CD4-positive, alpha-beta T cell treated with Interleukin-17A for 4 hours (primary cell): Measurements from ENCODE around the gene SACS.

Experiments used
- DNase-seq: peaks from one replicate; pipeline ENCODE4 v3.0.0-alpha.2; 2020; ENCODE audit warnings: mixed read lengths

The SACS gene

GRCh38 chr13:23433171-23434153 is at the start of gene SACS:
TSS of gene SACS (minus strand) at chr13:23433702. CDS start at chr13:23411239, 22,463 bp downstream.
- DNase-seq, result no peak

- no peak for DNase-seq
These were observed 46.8 kb upstream of the SACS start for GRCh38 chr13:23480324-23480723.

- DNase-seq, result no peak
These were observed 43.6 kb upstream of the SACS start for GRCh38 chr13:23477101-23477500.

GRCh38 chr13:23473221-23473620 is 39.7 kb upstream of the SACS start:
- no peak for DNase-seq

- DNase-seq, result no peak
These were observed 38.7 kb upstream of the SACS start for GRCh38 chr13:23472189-23472588.

GRCh38 chr13:23470790-23471614 is 37.5 kb upstream of the SACS start:
- DNase-seq, result no peak

- no peak for DNase-seq
These were observed 36.5 kb upstream of the SACS start for GRCh38 chr13:23469951-23470421.

- no peak for DNase-seq
These were observed 35.3 kb upstream of the SACS start for GRCh38 chr13:23468811-23469210.

- DNase-seq, result no peak
These were observed 34.4 kb upstream of the SACS start for GRCh38 chr13:23467932-23468278.

GRCh38 chr13:23467048-23467931 is 33.8 kb upstream of the SACS start:
- no peak for DNase-seq

- peak; percentile 67 for DNase-seq
These were observed 32.9 kb upstream of the SACS start for GRCh38 chr13:23466144-23467002.

GRCh38 chr13:23463661-23464060 is 30.2 kb upstream of the SACS start:
- DNase-seq, result no peak

- DNase-seq, result no peak
These were observed 29.5 kb upstream of the SACS start for GRCh38 chr13:23462815-23463559.

- DNase-seq, result no peak
These were observed 28.0 kb upstream of the SACS start for GRCh38 chr13:23461544-23461943.

GRCh38 chr13:23460921-23461320 is 27.4 kb upstream of the SACS start:
- DNase-seq, result no peak

- no peak for DNase-seq
These were observed 26.8 kb upstream of the SACS start for GRCh38 chr13:23460309-23460708.

- DNase-seq, result no peak
These were observed 25.5 kb upstream of the SACS start for GRCh38 chr13:23458989-23459388.

GRCh38 chr13:23456437-23457210 is 23.1 kb upstream of the SACS start:
- DNase-seq, result no peak

- no peak for DNase-seq
These were observed 22.1 kb upstream of the SACS start for GRCh38 chr13:23455401-23456185.
